GM18909 (cell line): ENCODE measurements around the gene VILL.

ENCODE experiments used
- ATAC-seq: cut with Tn5 transposase; IDR thresholded peaks from one replicate; pipeline ENCODE4 v1.9.1; 2021; ENCODE audit warnings: mild to moderate bottlenecking; ENCODE audit not compliant: unreplicated experiment, poor library complexity

VILL gene

DNA sequence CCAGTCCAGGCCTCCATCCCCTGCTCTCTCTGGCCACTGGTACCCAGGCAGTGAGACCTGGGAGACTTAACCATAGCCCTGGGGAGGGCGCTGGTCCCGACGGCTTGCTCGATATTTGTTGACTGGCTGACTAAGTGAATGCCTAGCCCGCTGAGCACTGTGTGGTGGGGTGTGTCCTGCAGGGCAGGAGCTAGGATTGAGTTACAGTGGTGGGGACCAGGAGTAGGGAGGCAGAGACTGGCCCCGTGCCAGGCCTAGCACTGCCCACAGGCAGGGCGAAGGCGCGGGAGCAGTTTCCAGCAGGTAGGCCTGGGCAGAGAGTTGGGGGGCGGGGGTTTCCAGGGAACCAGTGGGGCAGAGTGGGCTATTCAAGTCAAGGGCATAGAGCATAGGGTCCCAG is at the start of gene VILL:
TSS of gene VILL (plus strand) at position 260 of the 400 bp plus-strand sequence. CDS start 2,887 bp downstream, outside the sequence.
- ATAC-seq, result no peak

DNA sequence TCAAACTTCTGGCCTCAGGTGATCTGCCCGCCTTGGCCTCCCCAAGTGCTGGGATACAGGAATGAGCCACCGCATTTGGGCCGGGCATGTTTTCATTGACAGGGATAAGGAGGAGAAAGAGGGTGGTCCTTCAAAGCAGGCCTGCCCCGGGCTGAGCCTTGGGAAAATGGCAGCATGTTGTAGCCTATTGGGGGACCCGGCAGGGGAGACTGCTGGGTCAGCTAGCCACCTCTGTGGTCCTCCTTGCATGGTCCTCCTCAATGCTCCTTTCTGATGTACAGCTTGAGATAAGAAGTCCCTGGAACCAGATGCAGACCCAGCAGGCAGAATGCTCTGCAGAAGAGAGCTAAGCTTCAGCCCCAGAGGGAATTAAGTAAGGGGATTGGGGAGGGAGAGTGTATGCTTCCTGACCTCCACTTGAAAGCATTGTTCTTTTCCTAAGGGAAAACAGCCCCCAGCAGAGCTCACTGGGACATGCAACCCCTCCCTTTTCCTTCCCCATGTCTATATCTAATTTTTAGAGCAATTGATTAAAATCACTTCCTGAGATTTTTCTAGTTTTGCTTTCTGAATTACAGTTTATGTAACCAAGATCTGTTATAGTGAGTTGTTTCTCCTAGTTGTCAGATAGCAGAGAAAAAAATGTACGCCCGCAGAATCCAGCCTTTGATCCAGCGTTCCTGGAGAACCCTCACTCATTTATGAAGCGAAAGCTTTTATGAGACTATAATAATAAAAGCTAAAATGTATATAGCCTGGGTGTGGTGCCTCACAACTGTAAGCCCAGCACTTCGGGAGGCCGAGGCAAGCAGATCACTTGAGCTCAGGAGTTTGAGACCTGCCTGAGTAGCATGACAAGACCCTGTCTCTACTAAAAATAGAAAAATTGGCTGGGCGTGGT is 48.7 kb upstream of the VILL start:
- ATAC-seq, result no peak

DNA sequence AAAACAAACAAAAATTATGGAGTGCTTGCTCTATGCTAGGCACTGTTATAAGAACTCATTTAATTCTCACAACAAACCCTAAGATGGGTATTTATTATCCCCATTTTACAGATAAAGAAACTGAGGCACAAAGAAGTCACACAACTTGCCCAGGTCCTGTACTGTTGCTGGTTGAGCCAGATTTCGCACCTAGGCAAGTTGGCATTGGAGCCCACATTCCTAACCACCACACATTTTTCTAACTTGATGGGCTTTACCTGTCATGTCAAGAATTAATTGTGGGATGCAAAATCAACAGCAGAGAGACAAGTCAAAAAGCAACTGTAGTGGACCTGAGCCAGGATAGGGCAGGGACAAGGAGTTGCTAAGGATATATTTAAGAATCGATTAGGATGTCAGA is 47.9 kb upstream of the VILL start:
- no peak for ATAC-seq

DNA sequence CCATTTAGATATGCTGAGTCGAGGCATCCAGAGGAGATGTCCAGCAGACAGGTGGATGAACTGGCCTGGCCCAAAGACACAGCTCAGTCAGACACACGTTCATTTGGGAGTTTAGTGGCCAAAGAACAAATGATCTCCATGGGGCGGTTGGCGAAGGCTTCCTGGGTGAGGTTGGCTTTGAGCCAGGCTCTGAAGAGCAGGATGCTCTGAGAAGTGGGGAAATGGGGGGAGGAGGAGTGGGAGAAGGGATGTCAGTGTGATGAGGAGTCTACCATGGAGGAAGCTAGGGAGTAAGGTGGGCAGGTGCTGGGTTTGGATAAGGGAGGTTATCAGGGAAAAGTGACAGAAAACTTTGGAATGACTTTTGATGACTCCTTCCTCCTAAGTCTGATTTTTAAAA is 47.5 kb upstream of the VILL start:
- no peak for ATAC-seq

DNA sequence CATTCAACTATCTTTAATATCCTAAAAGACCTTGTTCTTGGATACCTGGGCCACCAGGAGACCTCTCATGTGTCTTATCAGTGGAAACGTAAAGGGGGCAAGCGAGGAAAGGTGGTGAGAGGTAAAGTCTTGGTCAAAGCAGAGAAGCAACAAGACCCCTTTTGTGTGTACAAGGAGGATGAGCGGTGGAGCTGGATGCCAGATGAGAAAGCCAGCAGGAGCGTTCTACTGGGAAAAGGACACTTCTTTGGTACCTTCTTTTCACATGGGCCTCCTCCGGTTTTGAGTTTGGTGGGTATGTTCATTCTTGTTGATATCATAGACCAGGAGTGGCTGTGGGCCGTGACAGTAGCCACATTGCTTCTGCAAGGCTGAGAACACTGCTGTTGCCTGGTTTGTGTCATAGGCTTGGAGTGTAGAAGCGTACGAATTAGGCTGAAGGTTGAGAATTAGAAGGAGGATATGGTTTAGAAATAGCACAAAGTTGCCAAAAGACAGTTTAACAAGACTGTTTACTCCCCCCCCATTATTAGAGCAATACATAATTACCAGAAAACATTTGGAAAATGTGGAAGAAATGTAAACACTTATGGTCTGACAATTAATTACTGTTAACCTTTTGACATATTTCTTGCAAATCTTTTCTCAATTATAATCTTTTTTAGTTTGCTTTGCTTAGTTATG is 46.8 kb upstream of the VILL start:
- ATAC-seq, result no peak

DNA sequence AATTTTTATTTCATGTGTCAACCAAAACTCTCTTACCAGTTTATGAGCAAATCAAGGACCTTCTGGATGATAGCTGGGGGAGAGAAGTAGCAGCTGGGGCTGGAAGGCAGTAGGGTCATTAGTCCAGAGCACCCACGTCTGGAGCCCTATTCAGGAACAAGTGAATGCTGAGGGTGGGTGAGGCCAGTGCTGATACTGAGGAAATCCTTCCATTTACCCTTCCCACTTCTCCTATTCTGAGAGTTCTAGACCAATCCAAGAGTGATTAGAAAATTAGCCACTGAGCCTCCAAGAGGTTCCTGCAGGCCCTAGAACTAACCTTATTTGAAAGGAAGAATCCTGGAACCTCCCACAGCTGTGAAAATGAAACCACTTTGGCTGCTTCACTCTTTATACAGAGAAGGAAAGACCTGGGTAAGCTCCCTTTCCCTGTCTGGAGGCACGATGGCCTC is 46.2 kb upstream of the VILL start:
- no peak for ATAC-seq

DNA sequence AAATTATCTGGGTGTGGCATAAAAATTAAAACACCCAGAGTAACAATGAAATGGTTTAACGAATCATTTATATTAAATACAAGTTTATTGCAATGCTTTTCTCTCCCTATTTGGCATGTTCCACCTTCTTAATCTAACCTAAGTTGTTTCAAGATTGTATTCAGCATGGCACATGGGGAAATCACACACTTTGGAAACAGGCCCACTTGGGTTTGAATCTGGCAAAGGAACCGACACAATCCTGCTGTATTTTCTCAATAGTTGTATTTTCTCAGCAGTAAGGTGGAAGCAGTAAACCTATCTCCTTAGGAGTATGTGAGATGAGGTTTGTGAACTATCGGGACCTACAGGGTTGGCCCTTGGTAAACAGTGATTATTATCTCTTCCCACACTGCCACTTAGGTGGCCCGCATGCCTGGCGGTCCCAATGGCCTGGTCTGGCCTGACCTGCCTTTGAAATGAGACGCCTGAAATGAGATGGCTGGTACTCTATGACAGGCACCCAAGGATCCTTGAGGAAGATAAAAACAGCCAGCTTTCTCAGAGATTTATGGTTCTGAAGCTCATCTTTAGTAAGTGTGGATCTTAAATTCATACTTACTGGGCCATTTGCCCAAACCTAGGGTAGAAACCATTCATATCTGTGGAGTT is 45.3 kb upstream of the VILL start:
- no peak for ATAC-seq

DNA sequence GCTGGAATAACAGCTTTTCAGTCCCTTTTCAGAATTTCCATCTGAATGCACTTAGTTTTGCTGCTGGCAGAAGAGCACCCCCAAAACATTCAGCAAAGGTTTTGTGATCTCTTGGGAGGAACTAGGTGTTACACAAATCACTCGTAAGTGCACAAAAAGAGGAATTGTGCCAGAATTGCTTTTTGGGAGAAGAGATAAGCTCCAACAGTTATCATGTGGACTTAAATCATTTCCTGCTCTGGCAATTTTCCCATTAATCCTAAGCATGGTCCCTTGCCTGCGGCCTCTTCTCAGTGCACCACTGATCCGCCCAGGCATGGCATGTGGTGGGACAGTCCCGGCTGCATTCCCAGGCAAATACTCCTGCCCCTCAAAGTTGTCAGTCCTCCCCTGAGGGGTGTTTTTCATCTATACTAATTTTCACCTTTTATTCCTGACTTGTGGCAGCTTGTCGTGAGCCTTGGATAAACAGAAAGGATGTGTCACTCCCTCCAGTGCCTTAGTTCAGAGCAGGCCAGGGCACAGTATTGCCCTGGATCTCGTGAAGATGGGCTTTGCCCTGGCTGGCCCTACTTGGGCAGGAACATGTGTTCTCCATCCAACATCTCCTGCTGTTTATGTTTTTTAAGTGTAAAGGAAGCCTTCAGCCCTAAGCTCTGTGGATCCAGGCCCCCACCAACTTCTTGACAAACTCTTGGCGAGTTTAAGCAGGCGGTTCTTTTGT is 44.6 kb upstream of the VILL start:
- no peak for ATAC-seq

DNA sequence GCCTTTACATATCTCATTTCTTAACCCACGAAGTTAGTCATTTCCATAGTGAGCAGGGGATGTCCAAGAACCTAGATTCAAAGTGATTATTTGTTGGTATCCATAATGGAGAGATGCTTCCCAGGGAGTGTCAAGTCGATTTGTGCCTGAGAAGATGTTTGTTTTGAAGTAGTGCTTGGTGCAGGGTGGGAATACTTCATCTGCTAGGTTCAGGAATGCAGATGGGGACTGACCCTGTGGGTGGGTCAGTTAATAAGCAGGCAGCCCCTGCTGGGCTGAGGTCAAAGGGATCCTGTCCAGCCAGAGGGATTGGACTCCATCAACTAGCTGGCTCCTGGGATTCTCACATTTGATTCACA is 44.1 kb upstream of the VILL start:
- ATAC-seq, result no peak

DNA sequence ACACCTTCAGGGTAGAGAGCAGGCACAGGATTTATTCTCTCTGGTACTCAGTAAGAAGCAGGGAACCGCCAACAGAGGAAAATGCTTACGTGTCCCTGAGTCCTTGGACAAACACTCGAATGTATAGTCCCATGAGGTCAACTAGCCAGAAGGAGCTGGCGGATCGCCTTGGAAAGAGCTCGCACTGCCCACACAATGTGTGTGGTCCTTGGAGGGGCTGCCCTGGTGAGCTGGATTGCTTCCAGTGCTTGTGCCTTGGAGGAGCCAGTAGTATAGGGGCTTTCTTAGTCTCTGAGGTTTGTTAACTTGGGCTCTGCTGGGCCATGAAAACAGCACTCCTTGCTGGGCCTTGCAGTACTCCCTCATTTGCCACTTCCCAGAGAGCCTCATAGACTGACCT is 40.7 kb upstream of the VILL start:
- no peak for ATAC-seq

DNA sequence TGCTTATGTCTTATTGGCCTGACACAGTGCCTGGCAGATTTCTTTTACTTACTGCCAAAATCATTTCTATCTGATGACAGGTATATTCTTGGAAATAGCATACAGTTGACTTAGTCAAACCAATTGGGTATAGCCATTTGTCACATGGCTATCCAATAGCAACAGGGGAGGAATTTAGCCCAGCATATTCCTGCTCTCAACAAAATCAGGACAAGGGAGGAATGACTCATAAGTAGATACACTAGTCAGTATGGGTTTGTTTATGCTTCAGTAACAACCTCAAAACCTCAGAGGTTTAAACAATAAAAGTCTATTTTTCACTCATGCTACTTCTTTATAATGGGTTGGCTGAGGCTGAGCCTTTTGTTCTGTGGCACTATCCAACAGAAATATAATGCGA is 38.0 kb upstream of the VILL start:
- ATAC-seq, result no peak

DNA sequence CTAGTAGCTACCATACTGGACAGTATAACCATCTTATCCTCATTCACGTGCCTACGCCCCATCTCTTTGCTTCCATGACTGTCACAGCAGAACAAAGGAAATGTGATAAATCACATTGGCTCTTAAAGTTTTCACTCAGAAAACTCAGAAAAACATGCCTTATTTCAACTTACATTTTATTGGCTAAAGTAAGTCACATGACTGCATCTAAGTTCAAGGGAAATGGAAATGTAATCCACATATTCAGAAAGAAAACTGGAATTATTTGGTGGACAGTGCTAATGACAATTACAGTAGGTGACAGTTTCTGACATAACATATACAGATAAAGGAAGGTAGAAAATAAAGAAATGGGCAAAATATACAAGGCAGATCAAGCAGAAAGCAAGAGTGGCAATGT is 37.4 kb upstream of the VILL start:
- ATAC-seq, result no peak

DNA sequence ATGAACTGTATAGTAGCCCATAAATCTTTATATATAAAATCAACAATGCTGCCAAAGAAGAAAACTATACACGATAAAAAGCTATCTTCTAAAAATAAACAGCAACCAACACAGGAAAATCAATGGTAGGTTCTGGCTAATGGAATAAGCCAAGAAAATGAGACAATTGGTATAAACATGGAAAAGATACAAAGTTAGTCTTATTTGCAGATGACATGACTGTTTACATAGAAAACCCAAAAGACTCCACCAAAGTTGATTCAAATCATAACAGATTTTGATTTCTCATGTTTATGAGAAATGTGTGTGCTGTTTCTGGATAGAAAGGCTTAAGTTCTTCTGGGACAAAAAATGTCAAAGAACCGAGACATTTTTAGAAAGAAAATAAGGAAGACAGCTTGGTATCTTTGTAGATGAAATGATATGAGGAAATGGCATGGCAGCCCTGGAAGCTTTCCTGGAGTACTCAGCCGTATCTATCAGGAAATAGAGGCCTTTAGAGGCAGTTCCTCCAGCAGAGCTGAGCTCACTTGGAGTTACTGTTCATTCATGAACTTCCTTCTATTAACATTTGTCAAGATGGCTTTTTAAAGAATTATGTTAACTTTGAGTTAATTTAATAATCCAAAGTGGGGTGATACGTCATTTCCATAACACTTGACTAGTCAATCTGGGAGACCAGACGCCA is 36.7 kb upstream of the VILL start:
- ATAC-seq, result no peak

DNA sequence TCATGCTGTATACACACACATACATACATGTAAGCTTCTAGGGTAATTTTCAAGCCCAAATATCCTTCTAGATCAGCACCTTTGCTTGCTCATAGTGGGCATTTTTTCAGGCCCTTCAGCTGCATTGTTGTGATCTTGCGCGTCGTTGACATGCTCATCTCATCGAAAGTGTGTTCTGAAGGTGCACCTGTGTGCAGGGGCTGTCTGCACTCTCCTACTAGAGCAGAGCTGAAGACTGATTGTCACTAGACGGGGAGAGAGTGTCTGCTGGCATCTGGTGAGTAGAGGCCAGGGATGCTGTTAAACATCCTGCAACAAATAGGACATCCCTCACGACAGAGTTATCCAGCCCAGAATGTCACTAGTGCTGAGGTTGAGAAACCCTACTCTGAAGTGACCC is 35.7 kb upstream of the VILL start:
- no peak for ATAC-seq

DNA sequence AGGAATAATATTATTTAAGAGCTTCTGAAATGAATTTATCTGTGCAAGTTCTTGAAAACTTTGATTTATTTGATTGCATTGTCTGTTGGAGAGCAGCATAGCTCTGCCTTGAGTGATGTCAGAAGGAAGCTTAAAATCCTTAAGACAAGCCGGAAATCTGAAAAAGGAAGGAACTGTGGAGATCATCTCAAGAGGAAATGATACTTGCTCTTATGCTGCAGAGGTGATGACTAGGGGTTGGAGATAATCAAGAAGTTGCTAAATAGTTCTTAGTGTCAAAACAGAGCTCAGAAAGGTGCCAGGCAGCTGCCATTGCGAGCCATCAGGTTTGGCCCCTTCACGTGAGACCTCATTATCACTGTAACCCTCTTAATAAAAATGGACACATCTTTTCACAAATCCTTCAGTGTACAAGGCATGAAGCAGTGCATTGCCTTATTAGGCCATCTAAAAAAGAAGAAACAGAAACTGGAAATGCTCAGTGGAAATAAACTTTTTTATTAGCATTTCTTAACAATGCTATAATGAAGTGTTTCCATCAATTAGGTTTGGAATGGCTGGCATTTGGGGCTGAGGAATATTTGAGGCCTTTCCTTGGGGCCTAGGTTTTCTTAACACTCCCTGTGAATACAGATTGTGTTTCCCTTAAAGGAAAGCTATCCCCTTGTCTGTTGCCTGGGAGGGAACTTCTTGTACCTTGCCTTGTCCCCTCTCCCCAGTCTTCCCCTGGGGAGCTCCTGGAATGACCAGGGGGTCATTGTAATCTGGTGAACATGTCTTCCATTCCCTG is 34.5 kb upstream of the VILL start:
- no peak for ATAC-seq

DNA sequence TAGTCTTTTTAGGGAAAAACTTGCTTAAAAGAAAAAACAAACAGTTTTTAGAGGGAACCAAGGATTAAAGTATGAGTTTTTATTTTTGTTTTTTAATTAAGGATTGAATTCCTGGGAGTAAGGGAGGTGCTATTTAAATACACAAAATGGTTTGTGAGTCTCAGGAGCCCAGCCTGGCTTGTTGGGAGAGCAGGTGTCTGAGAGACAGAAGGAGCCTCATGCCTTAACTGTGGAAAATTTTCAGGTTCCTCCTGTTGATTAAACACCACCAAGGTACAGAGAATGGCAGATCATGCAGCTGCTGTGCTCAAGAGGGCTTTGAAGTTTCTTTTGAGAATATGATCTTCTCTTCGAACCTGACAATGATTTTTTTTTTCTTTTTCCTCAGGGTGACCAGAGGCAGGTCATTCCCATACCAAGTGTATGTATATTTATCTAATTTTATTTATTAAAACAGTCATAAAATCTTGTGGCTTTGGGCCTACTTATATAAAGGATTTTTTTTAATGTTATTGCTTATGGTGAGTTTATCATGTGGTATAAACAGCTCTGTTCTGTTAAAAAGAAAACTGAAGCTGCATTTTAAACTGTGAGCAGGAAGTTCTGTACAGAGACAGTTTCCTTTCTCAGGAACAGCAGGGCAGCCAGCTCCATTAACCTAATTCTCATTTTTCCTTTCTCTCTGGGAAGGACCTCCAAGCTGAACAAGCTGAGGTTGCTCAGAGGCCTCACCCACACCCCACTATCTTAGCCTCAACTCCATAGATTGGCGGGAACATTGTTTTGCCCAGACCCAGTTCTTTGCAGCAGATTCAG is 33.7 kb upstream of the VILL start:
- no peak for ATAC-seq

DNA sequence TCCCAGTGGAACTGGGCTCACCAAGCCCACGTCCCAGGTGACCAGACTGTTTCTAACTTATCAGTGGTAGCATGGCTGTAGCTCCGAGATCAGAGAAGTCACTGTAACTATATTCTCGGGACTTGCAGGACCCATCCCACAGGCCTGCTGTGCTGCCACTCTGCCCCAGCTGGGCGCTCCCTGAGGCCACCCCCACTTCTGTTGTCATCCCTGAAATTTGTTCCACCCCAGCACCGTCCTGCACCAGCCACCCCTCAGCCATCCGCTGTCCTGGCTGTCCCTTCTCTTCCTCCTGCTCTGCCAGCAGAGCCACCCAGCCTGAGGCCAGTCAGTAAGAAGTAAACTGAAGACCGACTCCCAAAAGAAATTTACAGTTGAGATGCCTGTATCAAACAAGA is 33.0 kb upstream of the VILL start:
- ATAC-seq, result no peak

DNA sequence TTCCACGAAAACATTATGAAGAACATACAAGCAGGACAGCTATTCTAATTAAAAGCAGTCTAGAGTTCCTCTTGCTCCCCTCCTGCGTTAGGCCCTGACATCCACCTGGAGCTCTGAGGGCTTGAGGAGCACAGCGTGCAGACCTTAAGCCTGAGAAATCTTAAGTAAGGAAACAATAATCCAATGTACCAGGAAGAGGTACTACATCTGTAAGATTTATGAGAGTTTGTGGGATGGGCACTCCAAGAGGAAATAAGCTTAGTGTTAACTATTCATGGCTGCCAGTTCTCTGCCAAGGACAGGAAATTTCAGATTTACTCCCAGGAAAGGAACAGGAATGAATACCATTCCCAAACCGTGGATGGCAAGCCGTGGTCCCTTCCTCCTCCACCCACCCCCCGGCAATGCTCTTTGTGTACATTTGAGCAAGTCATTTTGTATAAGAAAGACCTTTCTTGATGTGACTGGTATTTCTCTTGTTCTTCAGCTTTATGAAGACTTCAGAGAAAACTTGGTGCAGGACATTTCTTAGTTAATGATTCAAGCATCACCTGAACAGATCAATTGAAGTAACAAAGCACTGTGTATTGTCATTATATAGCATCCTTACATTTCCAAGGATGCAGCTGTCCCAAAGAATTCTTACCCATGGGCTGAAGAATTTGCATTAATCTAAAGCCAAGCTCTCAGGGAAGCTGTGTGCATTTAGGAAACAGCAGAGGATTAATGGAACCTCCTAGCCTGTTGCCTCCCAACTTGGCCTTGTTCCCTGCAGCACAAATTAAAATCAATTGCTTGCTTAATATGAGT is 28.8 kb upstream of the VILL start:
- no peak for ATAC-seq
